GM21367 (cell line): ENCODE measurements around the gene HOXA3.

Source experiments
- ATAC-seq: cut with Tn5 transposase; IDR thresholded peaks from one replicate; pipeline ENCODE4 v1.9.1; 2021; ENCODE audit not compliant: unreplicated experiment

HOXA3 gene

GRCh38 chr7:27179503-27180430, 27.4 kb upstream of the HOXA3 start:
- no peak for ATAC-seq

GRCh38 chr7:27179030-27179429, 26.6 kb upstream of the HOXA3 start:
- no peak for ATAC-seq

GRCh38 chr7:27178366-27178765, 26.0 kb upstream of the HOXA3 start:
- ATAC-seq, result no peak

- ATAC-seq, result no peak
Measured at GRCh38 chr7:27177795-27178320, 25.5 kb upstream of the HOXA3 start.

- no peak for ATAC-seq
Measured at GRCh38 chr7:27176962-27177794, 24.8 kb upstream of the HOXA3 start.

- ATAC-seq, result no peak
Measured at GRCh38 chr7:27176524-27176845, 24.1 kb upstream of the HOXA3 start.

- no peak for ATAC-seq
Measured at GRCh38 chr7:27175626-27176523, 23.5 kb upstream of the HOXA3 start.

- no peak for ATAC-seq
Measured at GRCh38 chr7:27174874-27175625, 22.7 kb upstream of the HOXA3 start.

- no peak for ATAC-seq
Measured at GRCh38 chr7:27173956-27174873, 21.8 kb upstream of the HOXA3 start, which contains the start of gene HOXA10. Gene HOXA10, minus strand, starts transcription at chr7:27174320. Its CDS starts 14 bp downstream, at chr7:27174306.

- ATAC-seq, result no peak
Measured at GRCh38 chr7:27173511-27173955, 21.1 kb upstream of the HOXA3 start.

- no peak for ATAC-seq
Measured at GRCh38 chr7:27172823-27173510, 20.6 kb upstream of the HOXA3 start.

- no peak for ATAC-seq
Measured at GRCh38 chr7:27172315-27172774, 20.0 kb upstream of the HOXA3 start.

GRCh38 chr7:27171637-27172314, 19.4 kb upstream of the HOXA3 start:
- no peak for ATAC-seq

- ATAC-seq, result no peak
Measured at GRCh38 chr7:27171325-27171636, 18.9 kb upstream of the HOXA3 start.

GRCh38 chr7:27170426-27171324, 18.3 kb upstream of the HOXA3 start:
- ATAC-seq, result no peak

GRCh38 chr7:27169658-27170425, 17.5 kb upstream of the HOXA3 start:
- no peak for ATAC-seq
